IMR-90 (cell line): ENCODE data around the gene CYP2C18. TPM values are rescaled to one million over a fixed set of nuclear protein-coding genes. Genes with fewer than 3 reads are reported as not detected.

ENCODE experiments used
- ATAC-seq: fragments of 200-7000 bp; cut with Tn5 transposase; 2 replicates; pipeline ENCODE4 v1.9.1; 2020; ENCODE audit warnings: low read depth, mild to moderate bottlenecking, moderate library complexity
- BruUV-seq: library from RNA; stranded (reverse); fragments of 400-500 nt; replicated peaks from 2 replicates; lab custom pipeline; 2021; lab: Mats Ljungman, UMichigan
- CTCF ChIA-PET: fragments of 300-600 bp; formaldehyde crosslinking; extraction: SDS; loops from one replicate; lab custom pipeline; 2021; ENCODE audit warnings: antibody characterized with exemption; lab: Yijun Ruan, JAX
- POLR2A ChIA-PET: fragments of 300-600 bp; sonication (Branson Sonifier 250); formaldehyde crosslinking; loops from one replicate; lab custom pipeline; 2022; ENCODE audit warnings: antibody characterized with exemption; ENCODE audit not compliant: unreplicated experiment; lab: Charles Lee
- DNase-seq: peaks from one replicate; pipeline ENCODE4 v3.0.0; 2013
- H2AFZ ChIP-seq: replicated peaks from 2 replicates; pipeline ENCODE3; 2013; ENCODE audit warnings: low read length, mild to moderate bottlenecking; ENCODE audit not compliant: poor library complexity
- H2AK5ac ChIP-seq: 2 replicates; pipeline ENCODE4 v1.6.1; 2013; ENCODE audit warnings: low read depth, low read length, inconsistent platforms
- H2AK9ac ChIP-seq: replicated peaks from 2 replicates; pipeline ENCODE3; 2013; ENCODE audit warnings: mild to moderate bottlenecking, low read depth, low read length, moderate library complexity; ENCODE audit not compliant: poor library complexity
- H2BK120ac ChIP-seq: 2 replicates; pipeline ENCODE4 v1.6.1; 2013; ENCODE audit warnings: low read depth, low read length, inconsistent platforms
- H2BK15ac ChIP-seq: 3 replicates; pipeline ENCODE4 v1.6.1; 2013; ENCODE audit warnings: low read depth, low read length, inconsistent platforms
- H2BK20ac ChIP-seq: 2 replicates; pipeline ENCODE4 v1.6.1; 2013; ENCODE audit warnings: low read depth, mild to moderate bottlenecking, inconsistent platforms, low read length, moderate library complexity
- H2BK5ac ChIP-seq: 2 replicates; pipeline ENCODE4 v1.6.1; 2013; ENCODE audit warnings: mild to moderate bottlenecking, low read depth, low read length, inconsistent platforms; ENCODE audit not compliant: poor library complexity, severe bottlenecking
- H3K14ac ChIP-seq: replicated peaks from 2 replicates; pipeline ENCODE4 v1.6.1; 2013; ENCODE audit warnings: low read depth, low read length, inconsistent platforms
- H3K18ac ChIP-seq: 2 replicates; pipeline ENCODE4 v1.6.1; 2013; ENCODE audit warnings: low read depth, low read length, control low read depth
- H3K23ac ChIP-seq: 2 replicates; pipeline ENCODE4 v1.6.1; 2013; ENCODE audit warnings: low read depth, low read length, inconsistent platforms
- H3K27ac ChIP-seq: 2 replicates; pipeline ENCODE4 v1.5.1; 2013; ENCODE audit warnings: mild to moderate bottlenecking, control low read depth, low read length; ENCODE audit not compliant: insufficient read depth
- H3K27me3 ChIP-seq: 2 replicates; pipeline ENCODE4 v1.6.1; 2013; ENCODE audit warnings: low read length; ENCODE audit not compliant: control insufficient read depth, insufficient read depth
- H3K36me3 ChIP-seq: 2 replicates; pipeline ENCODE4 v1.6.1; 2013; ENCODE audit warnings: low read length, mixed read lengths; ENCODE audit not compliant: control insufficient read depth, insufficient read depth
- H3K4ac ChIP-seq: 2 replicates; pipeline ENCODE4 v1.6.1; 2013; ENCODE audit warnings: low read depth, low read length, inconsistent platforms
- H3K4me1 ChIP-seq: 2 replicates; pipeline ENCODE4 v1.6.1; 2013; ENCODE audit warnings: low read length, mixed read lengths; ENCODE audit not compliant: control insufficient read depth, insufficient read depth
- H3K4me2 ChIP-seq: 2 replicates; pipeline ENCODE4 v1.6.1; 2013; ENCODE audit warnings: low read depth, mild to moderate bottlenecking, control low read depth, low read length, moderate library complexity
- H3K4me3 ChIP-seq: 2 replicates; pipeline ENCODE4 v1.5.1; 2013; ENCODE audit warnings: low read depth, mild to moderate bottlenecking, control low read depth, low read length, moderate library complexity; ENCODE audit not compliant: insufficient read depth
- H3K56ac ChIP-seq: 2 replicates; pipeline ENCODE4 v1.6.1; 2013; ENCODE audit warnings: low read length, inconsistent platforms; ENCODE audit not compliant: insufficient read depth; ENCODE audit errors: extremely low read depth
- H3K79me1 ChIP-seq, 2 experiments: 2 replicates each; pipeline ENCODE4 v1.6.1; 2013; ENCODE audit warnings: low read length in 2 of 2, inconsistent platforms in 1 of 2, low read depth in 1 of 2
- H3K9ac ChIP-seq: 2 replicates; pipeline ENCODE4 v1.6.1; 2013; ENCODE audit warnings: low read depth, low read length, control low read depth
- H3K9me1 ChIP-seq: 2 replicates; pipeline ENCODE4 v1.6.1; 2013; ENCODE audit warnings: low read length, inconsistent platforms; ENCODE audit not compliant: insufficient read depth
- H3K9me3 ChIP-seq: 2 replicates; pipeline ENCODE4 v1.6.1; 2013; ENCODE audit warnings: low read length; ENCODE audit not compliant: control insufficient read depth, insufficient read depth
- H4K20me1 ChIP-seq: 2 replicates; pipeline ENCODE4 v1.6.1; 2013; ENCODE audit warnings: low read length, inconsistent platforms; ENCODE audit not compliant: insufficient read depth
- H4K5ac ChIP-seq: 2 replicates; pipeline ENCODE4 v1.6.1; 2013; ENCODE audit warnings: mild to moderate bottlenecking, low read depth, low read length, control low read depth
- H4K8ac ChIP-seq, 2 experiments: 2 replicates each; pipeline ENCODE4 v1.6.1; 2013; ENCODE audit warnings: low read depth in 2 of 2, low read length in 2 of 2, control low read depth in 1 of 2, inconsistent platforms in 1 of 2
- H4K91ac ChIP-seq: 2 replicates; pipeline ENCODE4 v1.6.1; 2013; ENCODE audit warnings: low read depth, low read length, inconsistent platforms; ENCODE audit not compliant: insufficient read depth
- BHLHE40 ChIP-seq: fragments of 150-350 bp; IDR thresholded peaks from 2 replicates; pipeline ENCODE4 v1.6.1; 2016; ENCODE audit warnings: mild to moderate bottlenecking, low read depth, low read length
- CTCF ChIP-seq: conservative IDR thresholded peaks from 2 replicates; pipeline ENCODE4 v1.5.1; 2012; ENCODE audit warnings: mild to moderate bottlenecking, low read depth, low read length, improper control_type of control experiment
- ELK1 ChIP-seq: fragments of 150-350 bp; IDR thresholded peaks from 2 replicates; pipeline ENCODE4 v1.6.1; 2016; ENCODE audit warnings: low read depth, mild to moderate bottlenecking, low read length, moderate library complexity, borderline replicate concordance
- FOS ChIP-seq: fragments of 150-350 bp; IDR thresholded peaks from 2 replicates; pipeline ENCODE4 v1.6.1; 2016; ENCODE audit warnings: low read depth, low read length
- MAFK ChIP-seq: IDR thresholded peaks from 2 replicates; pipeline ENCODE4 v1.6.1; 2012; ENCODE audit warnings: low read depth, low read length, improper control_type of control experiment
- MAZ ChIP-seq: IDR thresholded peaks from 2 replicates; pipeline ENCODE4 v1.6.1; 2012; ENCODE audit warnings: low read depth, mild to moderate bottlenecking, low read length, improper control_type of control experiment, moderate library complexity, borderline replicate concordance
- MXI1 ChIP-seq: IDR thresholded peaks from 2 replicates; pipeline ENCODE4 v1.6.1; 2012; ENCODE audit warnings: low read depth, mild to moderate bottlenecking, low read length, moderate library complexity, borderline replicate concordance
- NFE2L2 ChIP-seq: fragments of 150-350 bp; IDR thresholded peaks from 2 replicates; pipeline ENCODE4 v1.6.1; 2016; ENCODE audit warnings: low read depth, mild to moderate bottlenecking, low read length
- RAD21 ChIP-seq: IDR thresholded peaks from 2 replicates; pipeline ENCODE4 v1.6.1; 2012; ENCODE audit warnings: low read length, improper control_type of control experiment
- RCOR1 ChIP-seq: IDR thresholded peaks from 2 replicates; pipeline ENCODE4 v1.6.1; 2012; ENCODE audit warnings: mild to moderate bottlenecking, low read length, improper control_type of control experiment; ENCODE audit not compliant: insufficient replicate concordance
- RFX5 ChIP-seq: IDR thresholded peaks from 2 replicates; pipeline ENCODE4 v1.8.0; 2012; ENCODE audit warnings: low read depth, mild to moderate bottlenecking, low read length, moderate library complexity
- SMC3 ChIP-seq: fragments of 150-350 bp; IDR thresholded peaks from 2 replicates; pipeline ENCODE4 v1.6.1; 2016; ENCODE audit warnings: low read depth, mild to moderate bottlenecking, antibody characterized with exemption, low read length, moderate library complexity
- USF2 ChIP-seq: fragments of 150-350 bp; IDR thresholded peaks from 2 replicates; pipeline ENCODE4 v1.6.1; 2017; ENCODE audit warnings: mild to moderate bottlenecking, antibody characterized with exemption, low read length, low read depth
- WGBS, 2 experiments: methylation state at CpG; one replicate each; pipeline versions ENCODE4 v1.1.5 to v1.1.7; 2013; ENCODE audit warnings: missing lambda C conversion rate in 2 of 2; ENCODE audit not compliant: insufficient read length in 1 of 2; ENCODE audit errors: extremely low coverage in 2 of 2; 5-methylcytosine and 5-hydroxymethylcytosine counted together
- dilution Hi-C: fragments of 300-500 bp; cut with HindIII; formaldehyde crosslinking; loops from one replicate; pipeline ENCODE4 v1.14.3; 2018; ENCODE audit warnings: low sequenced_read_pairs; ENCODE audit not compliant: unreplicated experiment
- in situ Hi-C: fragments of 300-500 bp; cut with MboI; formaldehyde crosslinking; loops from 3 replicates; pipeline ENCODE4 v1.14.3; 2019; ENCODE audit warnings: low sequenced_read_pairs, inconsistent platforms, mixed read lengths
- intact Hi-C: fragments of 100-400 bp; cut with micrococcal nuclease; formaldehyde crosslinking; loops from 2 replicates; pipeline ENCODE4 v1.10.0; 2022
- polyA plus RNA-seq, 3 experiments: library from polyadenylated mRNA; depleted of rRNA; stranded (reverse); fragments of >200 nt; gene quantifications; 2 replicates each; pipeline ENCODE4 v1.2.3, GENCODE V29; 2012; ENCODE audit warnings: low replicate concordance in 1 of 3
- total RNA-seq: library from RNA; depleted of rRNA; stranded (reverse); fragments of >200 nt; gene quantifications from 2 replicates; pipeline ENCODE4 v1.2.3, GENCODE V29; 2012

CYP2C18 gene
- total and polyA plus RNA-seq, 2 of the 4 experiments (the other 2 are of a cell fraction): not detected

GRCh38 chr10:94785211-94785610 lies 101.7 kb downstream of the CYP2C18 start:
- Histone ChIP-seq H2BK20ac (no peak overlapping the region), H4K20me1 (no peaks in the 10 kb centered on the region), H3K9ac (no peak overlapping the region), H3K4me3 (no peak overlapping the region), H2BK120ac (no peak overlapping the region), H3K9me3 (no peaks in the 10 kb centered on the region), H4K5ac (no peak overlapping the region), H3K27me3 (no peaks in the 10 kb centered on the region), H3K56ac (no peak overlapping the region), H4K8ac (no peak overlapping the region), H3K4me2 (no peak overlapping the region), H2BK15ac (no peak overlapping the region), H3K18ac (no peak overlapping the region), H2AK9ac (no peak overlapping the region), H3K79me1 (no peaks in the 10 kb centered on the region), H3K4ac (no peak overlapping the region), H2AFZ (no peak overlapping the region), H3K36me3 (no peaks in the 10 kb centered on the region), H3K4me1 (no peaks in the 10 kb centered on the region), H2BK5ac (no peak overlapping the region), H3K9me1 (no peaks in the 10 kb centered on the region), H3K14ac (no peak overlapping the region), H3K23ac (no peak overlapping the region), H4K91ac (no peak overlapping the region), H2AK5ac (no peak overlapping the region), H3K27ac (no peak overlapping the region)
- POLR2A ChIA-PET: no interaction called here
- WGBS, 2 experiments: no CpG with 5 or more reads among the region's 2 CpGs
- TF ChIP-seq CTCF: no peak
- no peak for TF ChIP-seq RCOR1
- TF ChIP-seq BHLHE40: no peak
- TF ChIP-seq FOS: no peak
- no peak for TF ChIP-seq ELK1
- TF ChIP-seq NFE2L2: no peak
- no peak for TF ChIP-seq SMC3
- no peak for TF ChIP-seq RFX5
- no peak for TF ChIP-seq MXI1
- TF ChIP-seq MAZ: no peak
- no peak for TF ChIP-seq USF2
- no peak for TF ChIP-seq RAD21
- TF ChIP-seq MAFK: no peak
- in situ Hi-C loops: no loop called here
- ATAC-seq (no peak), DNase-seq (no peak)
- no TSS peak for BruUV-seq
- dilution Hi-C loops: no loop called here
- CTCF ChIA-PET: no interaction called here
- intact Hi-C loops: no loop called here
